OCI-LY3 (cell line): Measurements from ENCODE around the gene PTCD2.
A peak's percentile ranks its signal among the peaks of the same experiment; 100 is the strongest.

Experiments
- H2AFZ ChIP-seq: fragments of 200-600, 300-600 bp; shearing (Covaris generic); 2 replicates; pipeline ENCODE4 v1.6.0; 2014; ENCODE audit warnings: antibody characterized with exemption, low read depth, low read length
- H3K27ac ChIP-seq: fragments of 200-600, 300-600 bp; sonication (generic); 2 replicates; pipeline ENCODE4 v1.5.1; 2014; ENCODE audit warnings: mild to moderate bottlenecking, low read length, moderate library complexity, mixed read lengths
- H3K27me3 ChIP-seq: fragments of 200-600, 300-600 bp; sonication (generic); 2 replicates; pipeline ENCODE4 v1.6.1; 2014; ENCODE audit warnings: low read depth, low read length, mixed read lengths
- H3K36me3 ChIP-seq: fragments of 200-600, 300-600 bp; sonication (generic); replicated peaks from 2 replicates; pipeline ENCODE3; 2014; ENCODE audit warnings: low read depth, low read length, mixed read lengths
- H3K4me1 ChIP-seq: fragments of 300-600, 200-600 bp; sonication (generic); 2 replicates; pipeline ENCODE4 v1.6.1; 2014; ENCODE audit warnings: low read length, mixed read lengths
- H3K4me2 ChIP-seq: fragments of 200-600, 300-600 bp; sonication (generic); 2 replicates; pipeline ENCODE4 v1.6.1; 2014; ENCODE audit warnings: low read length, mixed read lengths
- H3K4me3 ChIP-seq: fragments of 300-600, 200-600 bp; sonication (generic); 2 replicates; pipeline ENCODE4 v1.5.1; 2014; ENCODE audit warnings: antibody characterized with exemption, mild to moderate bottlenecking, low read length, moderate library complexity
- H3K79me2 ChIP-seq: fragments of 300-600, 200-600 bp; shearing (Covaris generic); 2 replicates; pipeline ENCODE4 v1.6.1; 2014; ENCODE audit warnings: mild to moderate bottlenecking, low read length, mixed read lengths
- H3K9ac ChIP-seq: fragments of 300-600, 200-600 bp; shearing (Covaris generic); 2 replicates; pipeline ENCODE4 v1.6.0; 2014; ENCODE audit warnings: mild to moderate bottlenecking, low read length, moderate library complexity
- H3K9me3 ChIP-seq: fragments of 200-600, 300-600 bp; shearing (Covaris generic); 2 replicates; pipeline ENCODE4 v1.6.1; 2014; ENCODE audit warnings: low read length, mixed read lengths; ENCODE audit not compliant: insufficient read depth
- H4K20me1 ChIP-seq: fragments of 200-600, 300-600 bp; sonication (generic); 2 replicates; pipeline ENCODE4 v1.6.1; 2016; ENCODE audit warnings: low read length, mixed read lengths; ENCODE audit not compliant: insufficient read depth
- CTCF ChIP-seq: fragments of 200-600, 300-600 bp; sonication (generic); IDR thresholded peaks from 2 replicates; pipeline ENCODE4 v1.5.1; 2014; ENCODE audit warnings: antibody characterized with exemption, low read length, low read depth
- EZH2phosphoT487 ChIP-seq: fragments of 200-600 bp; shearing (Covaris generic); IDR thresholded peaks from 2 replicates; pipeline ENCODE4 v1.6.1; 2018; ENCODE audit warnings: antibody characterized with exemption, mixed run types, low read depth

PTCD2 gene

GRCh38 chr5:72276219-72276752 lies 43.9 kb upstream of the PTCD2 start:
- no peak for TF ChIP-seq CTCF
- TF ChIP-seq EZH2phosphoT487: no peak
- Histone ChIP-seq H3K9me3 (no peaks in the 10 kb centered on the region), H3K27me3 (no peaks in the 10 kb centered on the region), H4K20me1 (no peaks in the 10 kb centered on the region), H3K36me3 (peaks cover 6% of the 10 kb centered on the region), H3K4me1 (no peaks in the 10 kb centered on the region), H2AFZ (no peak overlapping the region), H3K4me3 (no peak overlapping the region), H3K79me2 (0 out of 2 replicates have a peak, but pooled peaks cover 4% of the 10 kb centered on the region), H3K27ac (no peak overlapping the region), H3K4me2 (no peak overlapping the region), H3K9ac (no peak overlapping the region)

- Histone ChIP-seq H3K27me3 (no peaks in the 10 kb centered on the region), H3K79me2 (no peaks in the 10 kb centered on the region), H3K4me3 (no peak overlapping the region), H3K27ac (no peak overlapping the region), H2AFZ (no peak overlapping the region), H3K9ac (no peak overlapping the region), H3K4me1 (peaks cover 8% of the 10 kb centered on the region), H3K36me3 (peaks cover 12% of the 10 kb centered on the region), H3K9me3 (no peaks in the 10 kb centered on the region), H3K4me2 (no peak overlapping the region), H4K20me1 (no peaks in the 10 kb centered on the region)
- TF ChIP-seq EZH2phosphoT487 (no peak), CTCF (peak; percentile 43)
Measured at GRCh38 chr5:72280581-72281069, 39.5 kb upstream of the PTCD2 start.

- Histone ChIP-seq H3K79me2 (no peaks in the 10 kb centered on the region), H3K9ac (no peak overlapping the region), H2AFZ (no peak overlapping the region), H3K4me3 (no peak overlapping the region), H3K36me3 (peaks cover 12% of the 10 kb centered on the region), H3K27me3 (no peaks in the 10 kb centered on the region), H3K9me3 (no peaks in the 10 kb centered on the region), H3K4me1 (peaks cover 10% of the 10 kb centered on the region), H3K4me2 (no peak overlapping the region), H4K20me1 (no peaks in the 10 kb centered on the region), H3K27ac (no peak overlapping the region)
- TF ChIP-seq EZH2phosphoT487 (no peak), CTCF (no peak)
Measured at GRCh38 chr5:72281430-72281763, 38.8 kb upstream of the PTCD2 start.

GRCh38 chr5:72281764-72282499 lies 38.2 kb upstream of the PTCD2 start:
- Histone ChIP-seq H4K20me1 (no peaks in the 10 kb centered on the region), H3K9me3 (no peaks in the 10 kb centered on the region), H3K27ac (no peak overlapping the region), H3K4me2 (no peak overlapping the region), H3K27me3 (no peaks in the 10 kb centered on the region), H2AFZ (no peak overlapping the region), H3K4me1 (peaks cover 10% of the 10 kb centered on the region), H3K79me2 (no peaks in the 10 kb centered on the region), H3K36me3 (peaks cover 12% of the 10 kb centered on the region), H3K4me3 (no peak overlapping the region), H3K9ac (no peak overlapping the region)
- TF ChIP-seq CTCF (no peak), EZH2phosphoT487 (no peak)
